ENCODE data around the gene ARHGAP26.
"Not testable (repeated sequence)": the region's sequence is repeated elsewhere in the genome, so short reads cannot be mapped to it uniquely, and the experiment has no call there.

The ARHGAP26 gene

GRCh38 chr5:142926549-142926948, 156.4 kb downstream of the ARHGAP26 start:
- H3K4me1 ChIP-seq (ENCODE audit: insufficient read depth, low read length, severe bottlenecking) = no peaks in the 10 kb centered on the region
- no peaks in the 10 kb centered on the region for H3K9me2 ChIP-seq (ENCODE audit: low read depth, low read length)
- no peaks in the 10 kb centered on the region for H3K27me3 ChIP-seq (ENCODE audit: insufficient read depth, low read length)
- no peaks in the 10 kb centered on the region for H3K79me2 ChIP-seq (ENCODE audit: insufficient read depth, low read length)
- no peak overlapping the region for H3K4me2 ChIP-seq (ENCODE audit: low read length)
- TF ChIP-seq EZH2 (IDR thresholded peaks at IDR 0.05; ENCODE audit: borderline replicate concordance, low read length) = no peak
- no peak for TF ChIP-seq CTCF (IDR thresholded peaks at IDR 0.05; ENCODE audit: low read length)
- no peaks in the 10 kb centered on the region for H3K36me3 ChIP-seq (ENCODE audit: insufficient read depth, low read length)
- no peak overlapping the region for H3K27ac ChIP-seq (ENCODE audit: low read depth, low read length, poor library complexity, severe bottlenecking)
- H3K4me3 ChIP-seq (ENCODE audit: low read depth, low read length, poor library complexity, severe bottlenecking) = no peak overlapping the region
- H3K9me3 ChIP-seq (ENCODE audit: low read length) = no peaks in the 10 kb centered on the region
- no peaks in the 10 kb centered on the region for H3F3A ChIP-seq (ENCODE audit: insufficient read depth, low read length)
- no peak overlapping the region for H2AFZ ChIP-seq (ENCODE audit: low read length)
- H4K20me1 ChIP-seq (ENCODE audit: insufficient read depth, low read length) = no peaks in the 10 kb centered on the region
- H3K9ac ChIP-seq (ENCODE audit: low read length) = no peak overlapping the region

GRCh38 chr5:142928999-142929398, 158.8 kb downstream of the ARHGAP26 start:
- H3K9ac ChIP-seq (ENCODE audit: low read length); H3K79me2 ChIP-seq (ENCODE audit: insufficient read depth, low read length); H3K4me3 ChIP-seq (ENCODE audit: low read depth, low read length, poor library complexity, severe bottlenecking); H2AFZ ChIP-seq (ENCODE audit: low read length); H3K27ac ChIP-seq (ENCODE audit: low read depth, low read length, poor library complexity, severe bottlenecking); H3K9me3 ChIP-seq (ENCODE audit: low read length); H3K4me2 ChIP-seq (ENCODE audit: low read length); H3K36me3 ChIP-seq (ENCODE audit: insufficient read depth, low read length); H3K9me2 ChIP-seq (ENCODE audit: low read depth, low read length); H3F3A ChIP-seq (ENCODE audit: insufficient read depth, low read length); H3K4me1 ChIP-seq (ENCODE audit: insufficient read depth, low read length, severe bottlenecking); H3K27me3 ChIP-seq (ENCODE audit: insufficient read depth, low read length); H4K20me1 ChIP-seq (ENCODE audit: insufficient read depth, low read length): not testable (repeated sequence)

GRCh38 chr5:142929587-142929986, 159.4 kb downstream of the ARHGAP26 start:
- Histone ChIP-seq H3K4me3 (ENCODE audit: low read depth, low read length, poor library complexity, severe bottlenecking) (no peak overlapping the region), H3K4me2 (ENCODE audit: low read length) (no peak overlapping the region), H3K79me2 (ENCODE audit: insufficient read depth, low read length) (no peaks in the 10 kb centered on the region), H4K20me1 (ENCODE audit: insufficient read depth, low read length) (no peaks in the 10 kb centered on the region), H3K4me1 (ENCODE audit: insufficient read depth, low read length, severe bottlenecking) (no peaks in the 10 kb centered on the region), H3K9me2 (ENCODE audit: low read depth, low read length) (no peaks in the 10 kb centered on the region), H3K27me3 (ENCODE audit: insufficient read depth, low read length) (no peaks in the 10 kb centered on the region; the same call in 1 of the 2 replicates), H2AFZ (ENCODE audit: low read length) (no peak overlapping the region), H3K36me3 (ENCODE audit: insufficient read depth, low read length) (no peaks in the 10 kb centered on the region), H3K9ac (ENCODE audit: low read length) (no peak overlapping the region), H3F3A (ENCODE audit: insufficient read depth, low read length) (no peaks in the 10 kb centered on the region), H3K9me3 (ENCODE audit: low read length) (no peaks in the 10 kb centered on the region), H3K27ac (ENCODE audit: low read depth, low read length, poor library complexity, severe bottlenecking) (no peak overlapping the region)
- TF ChIP-seq CTCF (IDR thresholded peaks at IDR 0.05; ENCODE audit: low read length) = no peak
- TF ChIP-seq EZH2 (IDR thresholded peaks at IDR 0.05; ENCODE audit: borderline replicate concordance, low read length) = no peak

GRCh38 chr5:142930395-142931110, 160.4 kb downstream of the ARHGAP26 start:
- no peaks in the 10 kb centered on the region for H4K20me1 ChIP-seq (ENCODE audit: insufficient read depth, low read length)
- no peak overlapping the region for H3K9ac ChIP-seq (ENCODE audit: low read length)
- no peak overlapping the region for H3K27ac ChIP-seq (ENCODE audit: low read depth, low read length, poor library complexity, severe bottlenecking)
- no peak overlapping the region for H3K4me3 ChIP-seq (ENCODE audit: low read depth, low read length, poor library complexity, severe bottlenecking)
- TF ChIP-seq EZH2 (IDR thresholded peaks at IDR 0.05; ENCODE audit: borderline replicate concordance, low read length) = no peak
- no peak for TF ChIP-seq CTCF (IDR thresholded peaks at IDR 0.05; ENCODE audit: low read length)
- no peaks in the 10 kb centered on the region; the same call in 1 of the 2 replicates for H3K27me3 ChIP-seq (ENCODE audit: insufficient read depth, low read length)
- no peaks in the 10 kb centered on the region for H3F3A ChIP-seq (ENCODE audit: insufficient read depth, low read length)
- no peak overlapping the region for H2AFZ ChIP-seq (ENCODE audit: low read length)
- no peaks in the 10 kb centered on the region for H3K4me1 ChIP-seq (ENCODE audit: insufficient read depth, low read length, severe bottlenecking)
- no peaks in the 10 kb centered on the region for H3K36me3 ChIP-seq (ENCODE audit: insufficient read depth, low read length)
- no peaks in the 10 kb centered on the region for H3K79me2 ChIP-seq (ENCODE audit: insufficient read depth, low read length)
- no peak overlapping the region for H3K4me2 ChIP-seq (ENCODE audit: low read length)
- no peaks in the 10 kb centered on the region for H3K9me2 ChIP-seq (ENCODE audit: low read depth, low read length)
- no peaks in the 10 kb centered on the region for H3K9me3 ChIP-seq (ENCODE audit: low read length)
